ENCODE data around the gene HAUS3.

Gene HAUS3

GRCh38 chr4:2263926-2264321 is 22.0 kb upstream of the HAUS3 start:
- DNase-seq (ENCODE audit: low spot score), result no peak

GRCh38 chr4:2262944-2263250 is 21.0 kb upstream of the HAUS3 start:
- no peak for DNase-seq (ENCODE audit: low spot score)

- peak; percentile 99 for DNase-seq (ENCODE audit: low spot score)
These were observed 20.4 kb upstream of the HAUS3 start for GRCh38 chr4:2262145-2262943.

- DNase-seq (ENCODE audit: low spot score), result no peak
These were observed 19.9 kb upstream of the HAUS3 start, which contains the start of gene MXD4 for GRCh38 chr4:2261853-2262144. MXD4 (minus strand) TSS chr4:2262109; CDS start chr4:2261980, 129 bp downstream.

GRCh38 chr4:2261110-2261852 is 19.4 kb upstream of the HAUS3 start:
- no peak for DNase-seq (ENCODE audit: low spot score)

- DNase-seq (ENCODE audit: low spot score), result no peak
These were observed 18.6 kb upstream of the HAUS3 start for GRCh38 chr4:2260344-2261109.

- no peak for DNase-seq (ENCODE audit: low spot score)
These were observed 17.8 kb upstream of the HAUS3 start for GRCh38 chr4:2259541-2260343.

GRCh38 chr4:2259036-2259540 is 17.2 kb upstream of the HAUS3 start:
- no peak for DNase-seq (ENCODE audit: low spot score)

GRCh38 chr4:2258091-2259035 is 16.4 kb upstream of the HAUS3 start:
- no peak for DNase-seq (ENCODE audit: low spot score)

- DNase-seq (ENCODE audit: low spot score), result no peak
These were observed 15.6 kb upstream of the HAUS3 start for GRCh38 chr4:2257361-2258081.

- DNase-seq (ENCODE audit: low spot score), result no peak
These were observed 14.9 kb upstream of the HAUS3 start for GRCh38 chr4:2256781-2257191.

- DNase-seq (ENCODE audit: low spot score), result no peak
These were observed 14.3 kb upstream of the HAUS3 start for GRCh38 chr4:2256156-2256731.

GRCh38 chr4:2255501-2256155 is 13.7 kb upstream of the HAUS3 start:
- DNase-seq (ENCODE audit: low spot score), result peak; percentile 66

GRCh38 chr4:2254665-2255500 is 13.0 kb upstream of the HAUS3 start:
- DNase-seq (ENCODE audit: low spot score), result no peak

- no peak for DNase-seq (ENCODE audit: low spot score)
These were observed 11.5 kb upstream of the HAUS3 start for GRCh38 chr4:2253160-2254084.

GRCh38 chr4:2252530-2253091 is 10.7 kb upstream of the HAUS3 start:
- DNase-seq (ENCODE audit: low spot score), result no peak
